Mucosa of rectum (tissue), 2 donors: ENCODE results near the gene DDIT4L.
"Not testable (repeated sequence)": the region's sequence is repeated elsewhere in the genome, so short reads cannot be mapped to it uniquely, and the experiment has no call there.

ENCODE experiments used
- H3K27ac ChIP-seq, 2 donors: one replicate each; pipeline ENCODE4 v1.7.0; 2013; ENCODE audit warnings: inconsistent platforms in 2 of 2, low read depth in 2 of 2, low read length in 2 of 2
- H3K27me3 ChIP-seq, 2 donors: one replicate each; pipeline ENCODE4 v1.7.0; 2013; ENCODE audit warnings: low read length in 2 of 2; ENCODE audit not compliant: control insufficient read depth in 2 of 2, insufficient read depth in 2 of 2
- H3K36me3 ChIP-seq, 2 donors: one replicate each; pipeline ENCODE4 v1.7.0; 2013; ENCODE audit warnings: low read length in 2 of 2; ENCODE audit not compliant: control insufficient read depth in 2 of 2, insufficient read depth in 2 of 2
- H3K4me1 ChIP-seq, 2 donors: one replicate each; pipeline ENCODE4 v1.7.0; 2013; ENCODE audit warnings: low read length in 2 of 2, mild to moderate bottlenecking in 1 of 2; ENCODE audit not compliant: control insufficient read depth in 2 of 2, insufficient read depth in 2 of 2
- H3K4me3 ChIP-seq, 2 donors: one replicate each; pipeline ENCODE4 v1.7.0; 2013; ENCODE audit warnings: low read length in 2 of 2
- H3K9ac ChIP-seq, 2 donors: one replicate each; pipeline ENCODE4 v1.7.0; 2013; ENCODE audit warnings: low read length in 2 of 2, low read depth in 1 of 2, mild to moderate bottlenecking in 1 of 2
- H3K9me3 ChIP-seq, 2 donors: one replicate each; pipeline ENCODE4 v1.7.0; 2013; ENCODE audit warnings: low read length in 2 of 2; ENCODE audit not compliant: control insufficient read depth in 2 of 2
- donor health status: healthy.
- donor health status: Normal muscosa, but diverticular disease.

The DDIT4L gene, protein sequence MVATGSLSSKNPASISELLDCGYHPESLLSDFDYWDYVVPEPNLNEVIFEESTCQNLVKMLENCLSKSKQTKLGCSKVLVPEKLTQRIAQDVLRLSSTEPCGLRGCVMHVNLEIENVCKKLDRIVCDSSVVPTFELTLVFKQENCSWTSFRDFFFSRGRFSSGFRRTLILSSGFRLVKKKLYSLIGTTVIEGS

DNA sequence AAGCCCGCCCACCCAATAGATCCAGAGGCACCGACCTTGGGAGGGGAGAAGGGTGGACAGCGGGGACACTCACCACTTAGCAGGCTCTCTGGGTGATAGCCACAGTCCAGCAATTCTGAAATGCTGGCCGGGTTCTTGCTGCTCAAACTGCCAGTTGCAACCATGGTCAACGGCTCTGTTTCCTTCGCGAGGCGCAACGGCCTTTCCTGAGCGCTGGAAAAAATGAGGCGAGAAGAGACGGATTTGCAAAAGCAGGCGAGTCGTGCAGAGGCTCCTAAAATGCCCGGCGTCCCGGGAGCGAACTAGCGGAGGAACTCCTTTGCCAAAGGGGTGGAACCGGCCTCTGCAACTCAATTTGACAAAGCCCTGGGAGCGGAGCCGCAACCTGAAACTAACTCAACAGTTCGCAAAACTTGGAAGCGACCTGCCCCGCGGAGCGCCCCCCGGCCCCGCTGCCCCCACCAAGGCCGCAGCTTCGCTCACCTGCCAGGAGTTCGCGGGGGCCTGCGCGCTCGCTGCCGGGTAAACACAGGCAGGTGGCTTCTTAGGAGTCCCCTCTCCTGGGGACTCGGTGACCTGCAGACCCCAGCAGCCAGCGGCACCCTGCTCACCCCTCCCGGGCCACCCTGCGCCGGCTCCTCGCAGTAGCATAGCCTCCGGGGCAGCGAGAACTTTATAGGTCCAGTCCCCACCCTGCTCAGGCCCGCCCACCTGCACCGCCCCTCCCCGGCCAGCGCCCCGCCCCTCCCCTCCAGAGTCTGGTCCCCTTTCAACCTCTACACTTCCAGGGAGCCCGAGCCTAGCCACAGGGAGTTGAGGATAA, at the start of gene DDIT4L:
DDIT4L (minus strand) TSS at position 649 of the 823 bp plus-strand sequence; CDS start at position 164, 485 bp downstream.
- peaks cover 12 to 19% of the 10 kb centered on the region in 2 donors for H3K27me3 ChIP-seq
- H3K4me3 ChIP-seq: peak within 1 kb of the TSS; percentile 58 to 63
- peak within 1 kb of the TSS in 1 of 2 donors; percentile 1 for H3K9ac ChIP-seq
- no peak within 1 kb of the TSS for H3K27ac ChIP-seq
- H3K9me3 ChIP-seq: no peaks in the 10 kb centered on the region
- H3K4me1 ChIP-seq: peaks cover 0 to 2% of the 10 kb centered on the region in 2 donors
- no peaks in the 10 kb centered on the region for H3K36me3 ChIP-seq

DNA sequence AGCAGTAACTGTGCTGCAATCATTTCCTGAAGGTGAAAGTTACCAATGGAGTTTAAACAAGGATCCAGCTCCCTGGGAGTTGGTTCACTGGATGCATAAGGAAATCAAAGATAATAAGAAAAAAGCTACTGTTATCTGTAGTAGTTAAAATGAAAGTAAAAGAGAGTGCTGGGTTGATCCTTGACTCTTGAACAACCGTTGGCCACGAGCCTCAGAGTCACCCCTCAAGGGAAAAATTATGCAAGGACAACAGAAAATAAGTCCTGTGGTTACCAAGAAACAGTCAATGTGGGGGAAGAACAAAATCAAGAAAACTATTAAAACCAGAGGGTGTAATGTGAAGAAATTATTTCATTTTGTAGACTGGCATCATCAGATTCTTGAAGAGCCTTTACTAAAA, 49.7 kb upstream of the DDIT4L start:
- H3K4me1 ChIP-seq: no peaks in the 10 kb centered on the region
- H3K9ac ChIP-seq: no peak overlapping the region
- no peaks in the 10 kb centered on the region for H3K9me3 ChIP-seq
- no peak overlapping the region for H3K4me3 ChIP-seq
- no peaks in the 10 kb centered on the region for H3K36me3 ChIP-seq
- no peak overlapping the region for H3K27ac ChIP-seq
- no peaks in the 10 kb centered on the region for H3K27me3 ChIP-seq

DNA sequence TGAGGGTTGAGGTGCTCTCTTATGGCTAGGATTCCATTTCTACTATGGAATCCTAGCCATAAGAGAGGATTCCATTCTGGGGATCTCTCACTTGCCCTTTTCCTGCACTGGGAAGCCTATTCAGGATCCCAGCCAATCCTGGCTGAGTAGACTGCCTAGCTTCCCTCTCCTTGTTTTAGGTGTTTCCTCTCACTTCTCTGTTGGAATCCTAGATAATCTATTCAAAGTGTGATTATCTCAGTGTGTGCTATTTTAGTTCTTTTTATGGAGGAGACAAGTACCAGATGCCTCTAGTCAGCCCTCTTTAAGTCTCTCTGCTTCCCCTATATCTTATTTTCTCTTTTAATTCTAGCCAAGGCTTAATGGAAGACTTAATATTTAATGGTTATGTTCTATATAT, 34.5 kb upstream of the DDIT4L start:
- no peak overlapping the region for H3K27ac ChIP-seq
- no peaks in the 10 kb centered on the region for H3K27me3 ChIP-seq
- H3K36me3 ChIP-seq: no peaks in the 10 kb centered on the region

DNA sequence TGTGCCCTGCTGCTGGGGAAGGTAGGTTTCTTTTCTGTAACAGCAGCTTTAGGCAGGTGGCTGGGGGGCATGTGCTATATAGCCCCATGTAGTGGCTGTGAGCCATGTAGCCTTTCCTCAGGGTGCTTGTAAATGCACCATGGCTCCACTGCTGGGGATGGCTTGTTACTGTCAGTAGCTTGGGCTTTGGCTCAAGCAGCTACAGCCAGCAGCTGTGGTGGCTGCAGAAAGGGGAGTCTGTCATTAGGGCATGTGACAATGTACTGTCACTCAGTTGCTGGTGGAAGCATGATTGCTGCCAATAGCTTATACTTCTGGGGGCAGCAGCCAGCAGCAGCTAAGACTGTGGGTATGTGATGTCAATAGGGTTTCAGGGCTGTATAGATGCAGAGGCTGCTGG, 33.9 kb upstream of the DDIT4L start:
- H3K4me1 ChIP-seq: no peaks in the 10 kb centered on the region
- peaks cover 3 to 4% of the 10 kb centered on the region in 2 donors for H3K9me3 ChIP-seq
- H3K27me3 ChIP-seq: no peaks in the 10 kb centered on the region
- no peak overlapping the region for H3K4me3 ChIP-seq
- no peaks in the 10 kb centered on the region for H3K36me3 ChIP-seq
- no peak overlapping the region for H3K9ac ChIP-seq
- no peak overlapping the region for H3K27ac ChIP-seq

More for the DNA sequence above, 34.5 kb upstream of the DDIT4L start:
- no peaks in the 10 kb centered on the region for H3K4me1 ChIP-seq
- peaks cover 3 to 4% of the 10 kb centered on the region in 2 donors for H3K9me3 ChIP-seq
- no peak overlapping the region for H3K9ac ChIP-seq
- H3K4me3 ChIP-seq: no peak overlapping the region

DNA sequence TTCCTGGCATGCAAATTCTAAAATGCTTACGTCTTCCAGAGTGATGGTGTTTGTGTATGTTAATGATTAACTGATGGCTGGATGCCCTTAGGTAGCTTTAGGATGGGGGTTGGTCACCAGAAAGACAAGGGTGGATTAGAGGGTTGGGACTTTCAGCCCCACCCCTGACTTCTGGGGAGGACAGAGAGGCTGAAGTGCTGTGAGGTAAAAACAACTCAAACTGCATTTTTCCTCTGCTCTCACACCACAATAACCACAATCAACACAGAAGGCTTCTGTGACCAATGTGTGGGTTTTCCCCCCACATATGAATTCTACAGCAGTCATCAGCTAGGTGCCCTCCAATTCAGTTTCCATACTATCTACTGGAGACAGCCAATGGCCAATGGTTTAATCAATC, 18.7 kb upstream of the DDIT4L start:
- Histone ChIP-seq H3K36me3 (no peaks in the 10 kb centered on the region), H3K27me3 (no peaks in the 10 kb centered on the region), H3K4me1 (no peaks in the 10 kb centered on the region), H3K9me3 (no peaks in the 10 kb centered on the region), H3K4me3 (no peak overlapping the region), H3K27ac (no peak overlapping the region), H3K9ac (no peak overlapping the region)

DNA sequence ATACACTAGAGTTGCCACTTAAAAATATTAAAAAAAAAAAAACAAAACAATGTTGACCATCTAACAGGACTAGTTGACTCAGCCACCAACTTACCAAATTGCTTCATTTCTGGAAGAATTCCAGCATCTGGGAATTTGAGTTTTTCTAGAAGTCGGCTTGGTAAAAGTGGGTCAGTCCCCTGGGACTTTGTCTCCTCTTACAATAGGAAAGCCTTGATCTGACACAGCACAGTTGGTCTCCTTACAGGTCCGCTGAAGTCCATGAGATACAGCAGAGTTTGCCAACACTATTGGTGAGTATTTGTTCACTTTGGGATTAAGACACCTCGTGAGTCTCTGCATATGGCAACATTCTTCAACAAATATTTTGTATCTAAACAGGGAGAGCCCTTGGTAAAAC, 18.2 kb upstream of the DDIT4L start:
- no peaks in the 10 kb centered on the region for H3K9me3 ChIP-seq
- H3K27ac ChIP-seq: no peak overlapping the region
- H3K27me3 ChIP-seq: no peaks in the 10 kb centered on the region
- no peaks in the 10 kb centered on the region for H3K36me3 ChIP-seq
- H3K4me3 ChIP-seq: no peak overlapping the region
- no peak overlapping the region for H3K9ac ChIP-seq
- H3K4me1 ChIP-seq: no peaks in the 10 kb centered on the region

DNA sequence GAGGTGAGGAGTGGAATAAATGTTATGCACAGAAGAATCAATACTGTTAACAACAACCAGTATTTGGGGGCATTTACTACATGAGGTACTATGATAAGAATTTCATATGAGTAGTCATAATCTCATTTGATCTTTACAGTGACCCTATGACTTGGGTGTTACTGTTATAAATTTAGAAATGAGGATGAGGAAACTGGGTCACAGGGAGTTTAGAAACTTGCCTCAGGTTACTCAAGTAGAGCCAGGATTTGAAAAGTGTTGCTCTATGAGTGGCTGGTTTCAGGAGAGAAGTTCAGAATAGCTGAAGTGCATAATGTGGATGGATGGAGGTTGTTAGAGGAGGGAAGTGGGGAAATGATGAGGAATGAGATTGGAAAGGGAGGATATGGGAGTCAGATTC, 16.6 kb upstream of the DDIT4L start:
- no peak overlapping the region for H3K9ac ChIP-seq
- H3K36me3 ChIP-seq: no peaks in the 10 kb centered on the region
- no peak overlapping the region for H3K4me3 ChIP-seq
- no peaks in the 10 kb centered on the region for H3K27me3 ChIP-seq
- H3K4me1 ChIP-seq: no peaks in the 10 kb centered on the region
- H3K27ac ChIP-seq: no peak overlapping the region
- H3K9me3 ChIP-seq: no peaks in the 10 kb centered on the region

DNA sequence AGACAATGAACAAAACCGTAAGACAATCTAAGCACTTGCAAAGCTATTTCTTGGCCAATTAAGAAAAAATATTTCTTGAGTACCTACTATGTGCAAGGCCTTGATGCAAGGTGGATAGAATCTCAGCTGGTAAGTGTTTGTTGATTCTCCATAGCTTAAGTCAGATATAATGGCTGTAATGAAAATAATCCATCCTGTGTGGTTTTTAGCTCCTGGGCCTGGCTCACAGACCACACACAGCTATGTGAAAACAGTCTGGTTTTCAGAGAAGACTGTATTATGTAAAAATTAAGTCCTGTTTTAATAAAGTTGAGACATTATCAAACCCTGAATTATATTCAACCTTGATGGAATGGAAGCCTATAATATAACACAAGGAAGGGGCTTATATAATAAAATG, 7.8 kb upstream of the DDIT4L start:
- Histone ChIP-seq H3K27me3 (no peaks in the 10 kb centered on the region), H3K36me3 (no peaks in the 10 kb centered on the region), H3K4me3 (no peak overlapping the region), H3K4me1 (no peaks in the 10 kb centered on the region), H3K9me3 (no peaks in the 10 kb centered on the region), H3K9ac (no peak overlapping the region), H3K27ac (no peak overlapping the region)

DNA sequence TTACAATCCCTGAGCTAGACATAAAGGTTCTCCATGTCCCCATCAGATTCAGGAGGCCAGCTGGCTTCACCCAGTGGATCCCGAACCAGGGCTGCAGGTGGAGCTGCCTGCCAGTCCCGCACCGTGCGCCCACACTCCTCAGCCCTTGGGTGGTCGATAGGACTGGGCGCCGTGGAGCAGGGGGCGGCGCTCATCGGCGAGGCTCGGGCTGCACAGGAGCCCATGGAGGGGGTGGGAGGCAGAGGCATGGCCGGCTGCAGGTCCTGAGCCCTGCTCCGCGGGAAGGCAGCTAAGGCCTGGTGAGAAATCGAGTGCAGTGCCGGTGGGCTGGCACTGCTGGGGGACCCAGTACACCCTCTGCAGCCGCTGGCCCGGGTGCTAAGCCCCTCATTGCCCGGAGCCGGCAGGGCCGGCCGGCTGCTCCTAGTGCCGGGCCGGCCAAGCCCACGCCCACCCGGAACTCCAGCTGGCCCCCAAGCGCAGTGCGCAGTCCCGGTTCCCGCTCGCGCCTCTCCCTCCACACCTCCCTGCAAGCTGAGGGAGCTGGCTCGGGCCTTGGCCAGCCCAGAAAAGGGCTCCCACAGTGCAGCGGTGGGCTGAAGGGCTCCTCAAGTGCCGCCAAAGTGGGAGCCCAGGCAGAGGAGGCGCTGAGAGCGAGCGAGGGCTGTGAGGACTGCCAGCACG, 6.3 kb upstream of the DDIT4L start:
- H3K4me1 ChIP-seq, H3K9me3 ChIP-seq, H3K27ac ChIP-seq, H3K9ac ChIP-seq, H3K4me3 ChIP-seq, H3K36me3 ChIP-seq, H3K27me3 ChIP-seq: not testable (repeated sequence)
